Transverse colon (tissue), 3 donors: ENCODE measurements around the gene BCL11B.

Experiments used
- CTCF ChIP-seq, 5 experiments: fragments of 200-600 bp in 3 of 5; fragments of 450-650 bp in 2 of 5; sonication (generic) in 3 of 5; IDR thresholded peaks; 1 replicate in 2 of 5; 2 replicates in 3 of 5; pipeline ENCODE4 v1.5.1; 2016 to 2017; ENCODE audit warnings: antibody characterized with exemption in 5 of 5, inconsistent platforms in 3 of 5, mild to moderate bottlenecking in 2 of 5, moderate library complexity in 1 of 5
- EP300 ChIP-seq: sonication (generic); formaldehyde crosslinking; IDR thresholded peaks from one replicate; pipeline ENCODE4 v1.6.1; 2017; ENCODE audit warnings: antibody characterized with exemption, low read depth
- POLR2A ChIP-seq: fragments of 450-650 bp; IDR thresholded peaks from one replicate; pipeline ENCODE4 v1.6.1; 2016; ENCODE audit warnings: antibody characterized with exemption, mild to moderate bottlenecking, moderate library complexity

GRCh38 chr14:99137001-99137700 is 134.8 kb downstream of the BCL11B start:
- TF ChIP-seq CTCF (IDR thresholded peaks at IDR 0.05) (no peak), EP300 (no peak), POLR2A (no peak)
